Choroid plexus epithelial cell (primary cell): Measurements from ENCODE around the gene CPNE5.

Source experiments
- DNase-seq: peaks from one replicate; pipeline ENCODE4 v3.0.0-alpha.2; 2010; ENCODE audit warnings: low read depth
- H3K4me3 ChIP-seq: 2 replicates; pipeline ENCODE4 v1.5.1; 2011; ENCODE audit warnings: low read depth, mild to moderate bottlenecking, control low read depth, low read length, moderate library complexity
- TF ChIP-seq, protein P1 (sequence below): conservative IDR thresholded peaks from 2 replicates; pipeline ENCODE4 v1.5.1; 2011; ENCODE audit warnings: low read depth, mild to moderate bottlenecking, control low read depth, inconsistent platforms, low read length, moderate library complexity

Gene CPNE5

DNA sequence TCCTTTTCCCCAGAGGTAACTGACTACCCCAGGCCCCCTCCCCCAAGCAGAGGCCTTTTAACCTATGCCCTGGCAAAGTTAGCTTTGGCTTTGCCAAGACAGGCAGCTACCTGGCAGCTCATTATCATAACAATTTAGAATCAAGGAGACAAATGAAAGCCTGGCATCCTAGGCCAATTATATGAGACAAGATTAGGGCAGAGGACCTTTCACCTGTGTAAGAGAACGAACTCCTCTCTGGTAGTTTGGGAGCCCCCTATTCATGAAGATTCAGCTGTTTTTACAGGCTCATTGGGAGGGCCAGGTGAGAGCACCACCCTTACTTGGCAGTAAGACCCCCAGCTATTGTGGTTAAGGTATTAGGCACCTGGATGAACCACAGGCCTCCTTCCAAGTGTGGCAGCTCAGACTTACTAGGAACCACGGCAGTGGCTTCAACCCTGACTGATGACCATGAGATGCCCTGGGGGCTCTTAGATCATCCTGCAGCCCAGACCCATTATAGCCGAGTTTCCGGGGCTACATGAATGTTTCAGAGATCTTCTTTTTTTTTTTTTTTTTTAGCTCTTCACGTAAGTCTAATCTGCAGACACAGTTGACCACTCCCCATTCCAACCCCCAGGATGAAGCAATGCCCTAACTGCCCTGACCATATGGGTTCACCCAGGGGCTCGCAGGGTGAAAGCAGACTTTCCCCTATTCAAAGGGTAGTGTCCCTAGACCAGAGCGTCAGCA, 85.4 kb downstream of the CPNE5 start:
- no peak for DNase-seq

DNA sequence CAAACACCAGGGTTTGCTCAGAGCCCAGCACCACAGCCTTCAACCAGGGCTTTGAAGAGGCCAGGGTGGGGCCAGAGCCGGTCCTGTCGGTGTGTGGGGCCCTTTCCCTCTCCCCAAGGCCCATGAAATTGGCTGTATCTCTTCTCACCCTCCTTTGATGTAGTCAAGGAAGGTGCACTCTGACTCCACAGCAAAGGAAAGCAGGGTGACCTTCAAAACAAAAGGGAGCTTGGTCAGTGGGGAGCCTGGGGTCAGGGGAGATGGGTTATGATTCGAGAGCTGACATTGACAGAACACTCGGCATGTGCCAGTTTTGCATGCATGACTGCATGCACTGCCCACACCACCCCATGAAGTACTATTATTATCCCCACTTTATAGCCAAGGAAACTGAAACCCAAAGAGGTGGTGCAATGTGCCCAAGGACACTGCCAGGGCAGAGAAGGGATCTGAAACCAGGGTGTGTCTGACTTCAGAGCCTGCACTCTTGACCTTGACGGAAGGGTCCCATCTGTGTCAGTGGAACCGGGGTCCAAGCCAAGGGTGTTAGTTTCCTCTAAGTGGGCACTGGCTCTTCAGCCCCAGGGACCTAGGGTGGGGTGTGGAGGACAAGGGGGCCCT, 86.2 kb downstream of the CPNE5 start:
- TF ChIP-seq, protein P1, sequence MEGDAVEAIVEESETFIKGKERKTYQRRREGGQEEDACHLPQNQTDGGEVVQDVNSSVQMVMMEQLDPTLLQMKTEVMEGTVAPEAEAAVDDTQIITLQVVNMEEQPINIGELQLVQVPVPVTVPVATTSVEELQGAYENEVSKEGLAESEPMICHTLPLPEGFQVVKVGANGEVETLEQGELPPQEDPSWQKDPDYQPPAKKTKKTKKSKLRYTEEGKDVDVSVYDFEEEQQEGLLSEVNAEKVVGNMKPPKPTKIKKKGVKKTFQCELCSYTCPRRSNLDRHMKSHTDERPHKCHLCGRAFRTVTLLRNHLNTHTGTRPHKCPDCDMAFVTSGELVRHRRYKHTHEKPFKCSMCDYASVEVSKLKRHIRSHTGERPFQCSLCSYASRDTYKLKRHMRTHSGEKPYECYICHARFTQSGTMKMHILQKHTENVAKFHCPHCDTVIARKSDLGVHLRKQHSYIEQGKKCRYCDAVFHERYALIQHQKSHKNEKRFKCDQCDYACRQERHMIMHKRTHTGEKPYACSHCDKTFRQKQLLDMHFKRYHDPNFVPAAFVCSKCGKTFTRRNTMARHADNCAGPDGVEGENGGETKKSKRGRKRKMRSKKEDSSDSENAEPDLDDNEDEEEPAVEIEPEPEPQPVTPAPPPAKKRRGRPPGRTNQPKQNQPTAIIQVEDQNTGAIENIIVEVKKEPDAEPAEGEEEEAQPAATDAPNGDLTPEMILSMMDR = no peak
- no peak overlapping the region for H3K4me3 ChIP-seq
- DNase-seq = no peak

More for the DNA sequence above, 85.4 kb downstream of the CPNE5 start:
- H3K4me3 ChIP-seq = no peak overlapping the region
- TF ChIP-seq, protein P1 = no peak

DNA sequence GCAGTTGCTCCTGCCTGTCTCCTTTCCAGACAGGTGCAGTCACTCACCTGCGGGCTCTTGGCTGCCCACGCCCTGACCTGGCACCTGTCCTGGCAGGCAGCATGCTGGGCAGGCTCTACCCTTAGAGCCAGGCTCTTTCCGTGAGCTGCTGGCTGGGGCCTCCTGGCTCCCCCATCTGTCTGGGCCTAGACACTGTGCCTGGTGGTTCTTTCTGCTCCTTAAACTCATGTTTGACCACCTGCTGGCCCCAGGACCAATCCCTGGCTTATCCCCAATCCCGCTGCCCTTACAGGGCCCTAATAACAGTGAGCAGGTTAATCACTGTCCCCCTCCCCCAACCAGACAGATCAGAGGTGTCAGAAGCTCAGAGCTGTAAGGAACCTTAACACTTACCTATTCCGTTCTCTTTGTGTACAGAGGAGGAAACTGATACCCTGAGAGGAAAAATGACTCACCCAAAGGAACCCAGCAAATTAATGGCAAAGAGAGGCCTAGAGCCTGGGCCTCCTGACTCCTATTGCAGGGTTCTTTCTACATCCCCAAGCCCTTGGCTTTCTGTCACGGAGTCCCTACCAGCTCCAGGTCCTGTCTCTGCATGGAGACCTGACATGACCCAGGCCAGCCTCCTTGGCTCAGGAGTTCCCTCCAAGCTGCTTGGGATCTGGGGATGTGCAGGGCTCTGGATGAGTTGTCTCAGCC, 86.9 kb downstream of the CPNE5 start:
- TF ChIP-seq, protein P1 = no peak
- DNase-seq = no peak

DNA sequence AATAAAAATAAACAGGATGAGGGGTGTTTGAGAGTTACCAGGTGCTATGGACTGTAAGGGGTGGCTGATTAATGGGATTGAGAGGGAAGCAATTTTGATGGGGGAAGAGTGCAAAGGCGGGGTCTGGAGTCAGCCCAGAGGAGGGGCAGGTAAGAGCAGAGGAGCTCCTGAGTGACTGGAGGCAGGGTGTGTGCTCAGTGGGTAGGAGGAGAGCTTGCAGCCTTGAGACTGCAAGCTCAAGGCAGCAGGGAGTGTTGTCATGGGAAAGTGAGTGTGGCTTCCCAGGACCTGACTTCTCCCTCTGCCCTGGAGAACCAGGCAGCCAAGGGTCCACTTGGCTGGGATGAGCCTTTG, 87.4 kb downstream of the CPNE5 start:
- no peak for DNase-seq
- H3K4me3 ChIP-seq = no peak overlapping the region
- TF ChIP-seq, protein P1 = no peak

More for the DNA sequence above, 86.9 kb downstream of the CPNE5 start:
- no peak overlapping the region for H3K4me3 ChIP-seq

DNA sequence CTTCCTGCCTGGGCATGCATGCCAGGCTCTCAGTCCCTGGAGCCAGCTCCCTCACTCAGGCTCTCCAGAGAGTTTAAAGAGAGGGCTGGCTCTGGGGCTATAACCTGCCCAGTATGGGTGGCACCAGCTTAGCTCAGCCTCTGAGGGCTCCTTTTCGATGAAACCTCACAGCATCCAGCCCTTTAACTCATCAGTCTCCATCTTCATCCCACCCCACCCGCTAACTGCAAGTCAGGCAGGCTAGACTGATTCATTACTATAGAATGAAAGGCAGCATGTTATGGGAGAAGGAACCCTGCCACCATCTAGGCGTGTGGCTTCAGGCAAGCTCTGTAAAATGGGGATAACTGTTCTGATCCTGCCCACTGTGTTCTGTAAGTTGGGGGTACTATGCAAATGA, 88.2 kb downstream of the CPNE5 start:
- DNase-seq = no peak
- H3K4me3 ChIP-seq = no peak overlapping the region
- TF ChIP-seq, protein P1 = no peak

DNA sequence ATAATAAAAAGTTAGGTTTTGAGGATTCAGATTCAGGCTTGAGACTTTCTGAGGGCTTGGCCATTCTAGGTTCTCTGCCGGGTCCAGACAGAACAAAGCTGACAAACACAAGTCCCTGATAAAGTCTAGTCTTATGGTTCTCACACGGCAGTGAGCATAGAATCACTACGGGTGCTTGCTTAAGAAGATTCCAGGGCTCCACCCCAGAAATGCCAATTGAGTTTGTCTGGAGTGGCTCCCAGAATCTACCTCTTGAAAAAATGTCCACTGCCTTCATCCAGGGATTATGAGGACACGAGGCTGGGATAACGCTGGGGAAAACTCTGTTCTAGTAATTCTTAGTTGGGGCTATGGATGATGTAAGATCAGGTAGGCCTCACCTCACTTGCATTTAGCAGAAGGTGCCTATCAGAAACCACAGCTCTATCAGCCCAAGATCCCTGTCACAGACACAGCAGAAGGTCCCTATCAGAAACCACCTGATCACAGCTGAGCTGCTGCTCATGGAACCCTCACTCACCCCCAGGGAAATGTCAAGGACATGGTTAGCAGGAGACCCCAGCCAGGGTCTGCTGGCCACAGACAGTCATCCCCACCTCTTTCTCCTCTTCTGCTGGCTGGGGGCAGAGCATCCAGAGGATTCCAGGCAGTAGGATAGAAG, 89.3 kb downstream of the CPNE5 start:
- TF ChIP-seq, protein P1 = no peak

More for the DNA sequence above, 89.3 kb downstream of the CPNE5 start:
- no peak for DNase-seq
- no peak overlapping the region for H3K4me3 ChIP-seq
